Activated CD8-positive, alpha-beta memory T cell treated with anti-CD3 and anti-CD28 coated beads, Interleukin-2, amount 50 U/mL, for 48 hours (primary cell): ENCODE results near the gene QPCTL.
"Not testable (repeated sequence)": the region's sequence is repeated elsewhere in the genome, so short reads cannot be mapped to it uniquely, and the experiment has no call there.

Experiments
- DNase-seq: peaks from one replicate; pipeline ENCODE4 v3.0.0-alpha.2; 2020

Gene QPCTL

GRCh38 chr19:45717983-45718650 lies 25.7 kb downstream of the QPCTL start:
- peak; percentile 63 for DNase-seq

DNA sequence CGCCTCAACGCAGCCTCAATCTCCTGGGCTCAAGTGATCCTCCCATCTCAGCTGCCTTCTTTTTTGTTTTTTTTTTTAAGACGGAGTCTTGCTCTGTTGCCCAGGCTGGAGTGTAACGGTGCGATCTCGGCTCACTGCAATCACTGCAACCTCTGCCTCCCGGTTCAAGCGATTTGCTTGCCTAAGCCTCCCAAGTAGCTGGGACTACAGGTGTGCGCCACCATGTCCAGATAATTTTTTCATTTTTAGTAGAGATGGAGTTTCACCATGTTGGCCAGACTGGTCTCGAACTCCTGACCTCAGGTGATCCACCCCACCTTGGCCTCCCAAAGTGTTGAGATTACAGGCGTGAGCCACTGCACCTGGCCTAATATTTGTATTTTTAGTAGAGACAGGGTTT lies 27.6 kb downstream of the QPCTL start:
- not testable (repeated sequence) for DNase-seq

DNA sequence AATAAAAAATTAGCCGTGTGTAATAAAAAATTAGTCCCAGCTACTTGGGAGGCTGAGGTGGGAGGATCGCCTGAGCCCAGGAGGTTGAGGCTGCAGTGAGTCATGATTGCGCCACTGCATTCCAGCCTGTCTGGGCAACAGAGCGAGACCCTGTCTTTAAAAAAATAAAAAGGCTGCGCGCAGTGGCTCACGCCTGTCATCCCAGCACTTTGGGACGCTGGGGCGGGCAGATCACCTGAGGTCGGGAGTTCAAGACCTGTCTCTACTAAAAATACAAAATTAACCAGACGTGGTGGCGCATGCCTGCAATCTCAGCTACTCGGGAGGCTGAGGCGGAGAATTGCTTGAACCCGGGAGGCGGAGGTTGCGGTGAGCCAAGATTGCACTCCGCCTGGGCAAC lies 36.2 kb downstream of the QPCTL start:
- DNase-seq = not testable (repeated sequence)

GRCh38 chr19:45729800-45730290 lies 37.4 kb downstream of the QPCTL start:
- no peak for DNase-seq

DNA sequence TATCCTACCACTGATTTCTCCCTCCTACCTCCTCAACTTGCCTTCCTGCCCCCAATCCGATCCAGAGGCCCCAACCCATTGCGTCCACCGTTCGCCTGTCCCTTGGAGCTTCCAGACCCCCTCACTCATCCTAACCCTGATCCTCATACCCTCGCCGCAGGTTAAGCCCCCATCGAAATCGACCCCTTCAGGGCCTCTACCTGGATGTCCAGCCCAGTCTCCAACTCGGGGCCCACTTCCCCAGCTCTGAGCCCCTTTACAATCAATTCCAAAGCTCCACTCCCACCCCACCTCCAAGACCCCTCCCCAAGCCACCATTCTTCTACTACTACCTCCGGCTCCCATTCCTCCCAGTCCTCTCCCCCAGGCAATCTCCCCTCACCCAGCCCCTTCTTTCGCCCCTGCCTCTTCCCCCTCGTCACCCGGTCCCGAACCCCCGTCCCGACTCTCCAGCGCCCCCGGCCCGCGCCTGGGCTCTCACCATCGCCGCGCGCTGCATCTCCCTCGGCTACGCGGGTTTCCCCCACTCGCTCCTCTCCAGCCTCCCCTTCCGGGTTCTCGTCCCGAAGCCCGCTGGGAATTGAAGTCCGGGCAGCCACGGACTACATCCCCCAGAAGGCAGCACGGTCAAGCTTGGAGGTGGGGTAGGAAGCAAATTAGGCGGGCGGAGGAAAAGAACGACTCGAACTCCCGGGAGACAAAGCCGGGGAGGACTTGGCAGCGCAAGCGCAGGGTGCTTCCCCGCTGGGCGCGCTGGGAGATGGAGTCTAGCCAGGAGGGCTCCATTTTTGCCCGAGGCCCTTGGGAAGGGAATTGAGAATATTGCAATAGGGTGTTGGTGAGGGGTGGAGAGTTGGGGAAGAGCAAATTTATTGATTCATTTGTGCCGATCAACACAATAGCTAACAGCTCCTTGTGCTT lies 38.2 kb downstream of the QPCTL start, which contains the start of gene FBXO46:
TSS of gene FBXO46 (minus strand) at position 529 of the 921 bp plus-strand sequence. CDS start 17,401 bp downstream, outside the sequence.
- peak; percentile 93 for DNase-seq

DNA sequence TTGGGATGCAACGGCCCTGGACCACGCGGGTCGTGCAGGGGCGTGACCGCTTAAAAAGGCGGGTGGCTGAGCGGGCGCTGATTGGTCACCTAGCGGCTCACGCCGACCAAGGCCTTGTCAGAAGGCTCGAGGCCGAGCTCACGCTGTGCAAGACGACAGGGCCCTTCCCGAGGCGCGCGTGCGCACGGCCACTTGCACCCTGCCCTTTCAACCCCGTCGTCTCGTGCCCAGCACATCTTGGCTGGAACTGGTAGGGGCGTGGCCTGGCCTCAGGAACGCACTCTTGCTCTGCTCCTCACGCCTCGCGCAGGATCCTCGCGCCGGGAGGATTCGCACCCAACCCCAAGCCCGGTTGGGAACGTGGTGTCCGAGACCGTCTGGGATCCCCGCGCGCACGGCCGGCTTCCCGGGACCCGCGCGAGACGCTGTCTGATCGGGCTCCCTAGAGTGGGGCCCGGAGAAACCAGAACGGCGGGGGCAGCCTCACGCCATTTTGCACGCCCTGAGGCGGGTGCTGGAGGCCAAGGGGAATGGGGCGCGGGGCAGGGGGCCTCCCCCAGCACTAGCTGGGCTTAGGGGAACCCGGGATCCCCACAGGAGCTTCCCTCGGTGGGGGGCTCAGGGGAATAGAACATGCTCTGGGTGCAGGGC lies 40.8 kb downstream of the QPCTL start, which contains the start of gene MEIOSIN:
TSS of gene MEIOSIN (plus strand) at position 280 of the 651 bp plus-strand sequence. CDS start 1,938 bp downstream, outside the sequence.
- no peak for DNase-seq

GRCh38 chr19:45739498-45740439 lies 47.3 kb downstream of the QPCTL start:
- no peak for DNase-seq

DNA sequence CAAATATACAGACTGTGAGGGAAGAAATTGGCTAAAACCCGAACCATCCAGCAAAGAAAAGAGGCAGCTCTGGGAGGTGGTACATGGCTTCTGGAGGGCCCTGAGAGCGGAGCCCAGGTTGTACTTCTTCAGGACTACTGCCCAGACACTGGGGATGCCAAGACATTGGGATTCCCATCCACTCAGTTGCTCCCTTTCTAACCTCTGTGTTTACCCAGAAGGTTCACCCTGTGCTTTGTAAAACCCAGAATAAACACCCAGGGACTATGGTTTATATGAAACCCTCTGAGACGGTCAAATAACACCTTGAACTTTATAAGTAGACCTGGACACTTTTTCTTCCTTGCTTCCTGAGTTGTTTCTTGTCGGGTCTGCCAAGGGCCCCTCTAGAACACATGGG lies 50.5 kb downstream of the QPCTL start:
- no peak for DNase-seq

- DNase-seq = no peak
Measured at GRCh38 chr19:45745606-45746005, 53.1 kb downstream of the QPCTL start.

- no peak for DNase-seq
Measured at GRCh38 chr19:45746866-45747265, 54.4 kb downstream of the QPCTL start.

DNA sequence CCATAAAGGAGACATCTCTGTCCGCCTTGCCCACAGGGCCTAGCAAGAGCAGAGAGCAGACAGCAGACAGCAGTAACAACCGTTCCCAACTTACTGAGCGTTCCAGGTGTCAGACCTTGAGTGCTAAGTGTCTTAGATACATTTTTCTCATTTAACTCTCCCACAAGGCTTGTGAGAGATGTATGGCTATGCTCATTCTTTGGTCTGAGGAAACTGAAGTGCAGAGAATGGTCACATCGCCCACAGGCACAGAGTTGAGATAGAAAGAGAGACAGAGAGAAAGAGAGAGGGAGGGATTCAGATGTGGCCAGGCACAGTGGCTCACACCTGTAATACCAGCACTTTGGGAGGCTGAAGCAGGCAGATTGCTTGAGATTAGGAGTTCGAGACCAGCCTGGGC lies 55.0 kb downstream of the QPCTL start:
- no peak for DNase-seq

DNA sequence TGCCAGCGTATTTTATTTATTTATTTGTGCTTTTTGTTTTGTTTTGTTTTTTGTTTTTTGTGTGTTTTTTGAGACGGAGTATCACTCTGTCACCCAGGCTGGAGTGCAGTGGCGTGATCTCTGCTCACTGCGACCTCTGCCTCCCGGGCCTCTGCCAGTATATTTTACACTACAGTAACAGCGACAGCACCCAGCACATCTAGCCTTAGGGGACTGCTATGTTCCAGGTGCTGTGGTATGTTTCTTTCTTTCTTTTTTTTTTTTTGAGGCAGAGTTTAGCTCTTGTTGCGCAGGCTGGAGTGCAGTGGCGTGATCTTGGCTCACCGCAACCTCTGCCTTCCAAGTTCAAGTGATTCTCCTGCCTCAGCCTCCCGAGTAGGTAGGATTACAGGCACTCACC lies 59.0 kb downstream of the QPCTL start:
- not testable (repeated sequence) for DNase-seq

GRCh38 chr19:45752639-45753038 lies 60.2 kb downstream of the QPCTL start:
- DNase-seq = no peak

DNA sequence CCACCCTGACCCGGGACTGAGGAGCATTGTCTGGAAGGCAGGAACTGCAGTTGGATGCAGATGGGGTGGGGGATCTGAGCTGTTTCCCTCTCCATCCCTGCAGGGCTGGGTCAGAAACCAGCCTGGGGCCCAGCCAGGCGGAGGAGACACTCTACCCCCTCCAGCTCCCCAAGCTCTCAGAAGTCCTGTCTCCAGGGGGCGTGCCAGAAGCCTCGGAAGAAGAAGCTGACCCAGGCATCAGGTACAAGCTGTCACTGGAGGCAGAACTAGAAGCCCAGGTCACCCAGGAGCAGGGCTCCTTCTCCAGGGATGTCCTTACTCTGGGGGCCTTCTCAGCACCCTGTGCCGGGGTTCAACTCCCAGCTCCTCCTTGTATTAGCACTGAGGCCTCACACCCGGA lies 61.1 kb downstream of the QPCTL start:
- DNase-seq = no peak
